GM21390 (cell line): Measurements from ENCODE around the gene HBG2.
"Not testable (repeated sequence)": the region's sequence is repeated elsewhere in the genome, so short reads cannot be mapped to it uniquely, and the experiment has no call there.

ENCODE experiments used
- ATAC-seq: cut with Tn5 transposase; IDR thresholded peaks from one replicate; pipeline ENCODE4 v1.9.1; 2021; ENCODE audit not compliant: unreplicated experiment

The HBG2 gene

DNA sequence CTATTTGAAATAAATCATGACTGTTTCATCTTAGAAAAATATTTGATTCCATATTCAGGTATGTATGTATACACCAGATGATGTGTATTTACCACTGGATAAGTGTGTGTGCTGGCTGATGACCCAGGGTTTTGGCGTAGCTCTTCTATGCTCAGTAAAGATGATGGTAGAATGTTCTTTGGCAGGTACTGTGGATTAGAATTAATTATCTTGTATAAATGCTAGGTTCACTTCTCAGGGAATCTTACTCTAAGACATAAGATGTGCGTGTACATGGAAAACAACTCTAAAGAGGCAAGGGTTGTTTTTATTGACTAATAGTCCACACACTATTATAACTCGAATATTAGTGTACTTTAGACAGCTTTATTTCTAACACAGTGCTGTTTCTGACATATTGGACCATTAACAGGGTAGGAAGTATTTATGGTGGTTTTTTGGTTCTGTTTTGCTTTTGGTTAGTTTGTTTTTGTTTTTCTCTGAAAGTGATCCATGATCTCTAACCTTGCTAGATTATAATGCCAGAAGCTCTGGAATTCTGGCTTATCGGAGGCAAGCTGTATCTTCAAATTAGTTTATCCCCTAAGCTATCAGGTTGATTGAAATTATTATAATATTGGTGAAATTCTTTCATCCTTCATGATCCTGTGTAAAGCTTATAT, 3.9 kb downstream of the HBG2 start:
- no peak for ATAC-seq

- ATAC-seq, result not testable (repeated sequence)
Observed at GRCh38 chr11:5249807-5250396, 4.7 kb downstream of the HBG2 start, which contains the start of gene HBG1. TSS of gene HBG1 (minus strand) at chr11:5249857. CDS start at chr11:5249804, 53 bp downstream.

- ATAC-seq, result not testable (repeated sequence)
Observed at GRCh38 chr11:5248498-5248897, 6.1 kb downstream of the HBG2 start.

GRCh38 chr11:5247472-5248192, 6.9 kb downstream of the HBG2 start:
- no peak for ATAC-seq

DNA sequence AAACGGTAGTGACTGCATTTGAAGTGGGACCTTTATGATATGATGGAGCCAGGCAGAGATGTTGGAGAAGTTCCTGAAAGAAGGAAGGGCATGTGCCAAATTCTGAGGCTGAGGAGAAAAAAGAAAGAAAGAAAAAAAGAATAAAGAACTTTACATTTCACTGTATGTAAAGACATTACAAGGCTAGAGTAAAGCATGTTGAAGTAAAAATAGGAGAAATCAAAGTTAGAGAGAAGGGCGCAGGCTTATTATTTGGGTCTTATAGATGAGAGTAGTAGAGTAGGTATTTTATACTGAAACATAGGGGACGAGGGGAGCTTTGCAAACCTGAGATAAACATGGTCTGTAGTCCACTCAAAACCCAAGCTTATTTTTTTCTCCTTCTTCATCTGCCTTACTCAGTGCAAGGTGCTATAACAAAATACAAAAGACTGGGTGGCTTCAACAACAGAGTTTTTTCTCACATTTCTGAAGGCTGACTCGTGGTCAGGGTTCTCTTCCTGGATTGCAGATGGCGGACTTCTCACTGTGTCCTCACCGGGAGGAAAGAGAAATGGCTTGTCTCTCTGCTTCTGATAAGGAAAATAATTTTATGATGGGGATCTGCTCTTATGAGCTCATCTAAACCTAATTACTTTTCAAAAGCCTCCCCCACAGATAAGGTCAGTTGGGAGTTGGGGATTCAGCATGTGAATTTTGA, 7.7 kb downstream of the HBG2 start:
- ATAC-seq, result no peak

DNA sequence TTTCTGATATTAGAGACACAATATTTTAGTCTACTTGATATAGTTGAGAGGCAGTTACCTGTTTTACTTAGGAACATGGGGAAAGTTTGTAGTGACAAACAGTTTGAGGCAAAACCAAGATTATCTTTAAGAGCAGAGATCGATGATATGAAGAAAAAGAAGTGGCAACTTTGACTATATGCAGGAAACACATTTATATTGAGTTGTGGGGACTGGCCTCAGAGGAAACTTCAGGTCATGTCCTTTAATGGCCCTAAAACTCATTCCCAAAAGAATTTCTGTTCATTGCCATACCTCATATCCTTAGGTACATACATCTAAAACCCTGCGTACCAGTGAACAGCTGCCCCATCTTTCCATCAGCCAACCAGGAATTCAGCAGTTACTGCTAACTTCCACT, 9.4 kb downstream of the HBG2 start:
- no peak for ATAC-seq

DNA sequence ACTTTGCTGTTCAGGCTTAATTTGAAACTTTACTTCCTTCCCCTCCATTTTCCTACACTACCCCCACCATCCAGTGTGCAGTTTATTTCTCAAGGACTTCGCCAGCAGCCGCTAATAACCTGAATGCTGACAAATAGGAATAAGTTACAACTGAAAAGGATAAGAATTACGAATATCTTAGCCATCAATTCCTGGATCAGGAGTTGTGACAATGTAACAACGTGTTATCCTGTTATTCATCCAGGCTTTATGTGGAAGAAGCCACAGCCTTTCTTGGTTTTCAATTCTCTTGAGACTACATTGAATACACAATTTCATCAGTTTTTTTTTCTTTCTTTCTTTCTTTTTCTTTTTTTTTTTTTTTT, 10.8 kb downstream of the HBG2 start:
- no peak for ATAC-seq

GRCh38 chr11:5242933-5243815, 11.4 kb downstream of the HBG2 start:
- peak; percentile 68 for ATAC-seq

- ATAC-seq, result no peak
Observed at GRCh38 chr11:5242208-5242607, 12.4 kb downstream of the HBG2 start.

DNA sequence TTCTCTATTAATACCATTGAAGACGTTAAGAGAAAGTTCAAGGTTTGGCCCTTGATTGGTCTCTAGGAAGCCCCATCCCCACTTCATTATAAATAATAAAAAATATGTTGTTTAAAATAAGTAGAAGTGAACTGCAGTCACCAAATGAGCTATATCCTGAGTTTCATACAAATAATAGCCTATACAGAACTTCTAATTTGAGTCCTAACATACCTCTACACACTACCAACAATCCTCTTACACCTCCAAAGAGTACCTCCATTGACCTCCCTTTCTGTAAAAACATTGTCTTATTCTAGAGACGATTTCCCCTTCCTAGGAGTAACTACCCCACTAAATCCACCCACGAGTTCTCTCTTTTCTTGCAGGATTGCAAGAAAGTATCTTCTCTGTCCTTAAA, 13.1 kb downstream of the HBG2 start:
- no peak for ATAC-seq

DNA sequence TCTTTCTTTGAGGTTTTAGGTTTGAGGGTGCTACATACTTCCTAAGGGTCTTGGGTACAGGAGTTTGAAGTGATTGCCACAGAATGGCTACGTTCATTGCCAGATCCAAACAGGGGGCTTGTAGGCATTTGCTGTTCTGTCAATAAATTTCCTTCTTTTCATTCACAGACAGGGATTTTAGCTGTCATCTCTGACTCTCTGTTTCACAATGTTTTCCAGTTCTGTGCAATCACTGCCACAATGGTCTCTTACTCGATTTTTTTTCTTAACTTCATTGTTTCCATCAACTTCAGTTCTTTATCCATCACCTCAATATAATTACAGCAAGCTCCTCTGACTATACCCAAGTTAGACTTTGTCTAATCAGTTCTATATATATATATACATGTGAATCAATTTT, 14.1 kb downstream of the HBG2 start:
- no peak for ATAC-seq

DNA sequence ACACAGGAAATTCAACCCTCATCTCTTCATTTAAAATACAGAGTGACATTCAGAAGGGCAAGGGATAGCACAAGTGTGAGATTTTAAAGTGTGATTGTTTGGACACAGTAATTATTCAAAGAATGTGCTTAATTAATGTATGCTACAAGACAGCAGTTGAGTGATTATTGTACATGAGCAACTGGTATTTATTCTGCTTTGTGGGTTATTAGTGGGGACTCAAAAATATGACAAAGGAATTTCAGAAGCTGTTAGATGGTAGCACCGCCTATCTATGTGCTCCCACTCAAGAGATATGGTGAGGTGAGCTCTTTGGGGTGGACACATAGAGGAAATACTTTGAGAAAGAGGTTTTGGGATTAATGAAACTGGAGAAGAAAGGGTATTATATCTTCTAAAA, 14.5 kb downstream of the HBG2 start:
- no peak for ATAC-seq

- ATAC-seq, result no peak
Observed at GRCh38 chr11:5239046-5239445, 15.5 kb downstream of the HBG2 start.

GRCh38 chr11:5238486-5238885, 16.1 kb downstream of the HBG2 start:
- ATAC-seq, result no peak

GRCh38 chr11:5237420-5237819, 17.2 kb downstream of the HBG2 start:
- ATAC-seq, result no peak

DNA sequence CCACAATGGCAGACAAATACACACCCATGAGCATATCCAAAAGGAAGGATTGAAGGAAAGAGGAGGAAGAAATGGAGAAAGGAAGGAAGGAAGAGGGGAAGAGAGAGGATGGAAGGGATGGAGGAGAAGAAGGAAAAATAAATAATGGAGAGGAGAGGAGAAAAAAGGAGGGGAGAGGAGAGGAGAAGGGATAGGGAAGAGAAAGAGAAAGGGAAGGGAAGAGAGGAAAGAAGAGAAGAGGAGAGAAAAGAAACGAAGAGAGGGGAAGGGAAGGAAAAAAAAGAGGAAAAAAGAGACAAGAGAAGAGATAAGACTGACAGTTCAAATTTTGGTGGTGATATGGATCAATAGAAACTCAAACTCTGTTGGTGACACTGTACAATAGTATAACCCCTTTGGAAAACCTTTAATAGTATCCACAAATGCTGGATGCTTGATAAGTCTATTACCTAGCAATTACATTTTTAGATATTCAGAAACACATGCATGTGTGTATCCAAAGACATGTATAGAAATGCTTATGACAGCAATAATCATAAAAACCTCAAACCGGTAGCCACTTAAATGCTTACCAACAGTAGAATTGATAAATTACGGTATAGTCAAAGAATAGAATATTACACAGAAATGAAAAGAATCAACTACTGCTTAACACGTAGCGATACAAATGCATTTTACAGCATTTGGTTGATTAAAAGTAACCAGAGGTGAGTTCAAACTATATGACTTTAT, 19.1 kb downstream of the HBG2 start:
- no peak for ATAC-seq

GRCh38 chr11:5234381-5234834, 20.2 kb downstream of the HBG2 start, which contains the start of gene HBD:
TSS of gene HBD (minus strand) at chr11:5234483. CDS start at chr11:5234433, 50 bp downstream.
- ATAC-seq, result peak; percentile 91

DNA sequence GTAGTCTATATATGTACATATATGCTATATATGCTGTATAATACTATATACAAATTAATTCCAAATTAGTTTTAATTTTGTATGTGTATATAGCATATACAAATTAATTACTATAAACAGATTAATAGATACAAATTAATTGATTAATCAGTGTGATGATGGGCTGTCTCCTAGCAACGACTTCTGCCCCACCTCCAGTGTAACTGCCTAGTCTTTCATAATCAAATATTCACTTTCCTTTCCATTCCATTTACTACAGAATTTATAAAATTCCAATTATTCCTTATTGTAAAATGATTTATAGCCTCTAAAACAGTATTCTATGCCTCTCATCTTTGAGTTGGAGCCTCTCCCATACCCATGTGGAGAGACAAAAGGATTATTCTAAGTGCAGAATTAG, 21.3 kb downstream of the HBG2 start:
- ATAC-seq, result no peak

- ATAC-seq, result no peak
Observed at GRCh38 chr11:5232821-5233220, 21.8 kb downstream of the HBG2 start.

- no peak for ATAC-seq
Observed at GRCh38 chr11:5232176-5232575, 22.4 kb downstream of the HBG2 start.
